ENCODE results near the gene CD59. TPM values are rescaled to one million over a fixed set of nuclear protein-coding genes. Genes with fewer than 3 reads are reported as not detected.
"Not testable (repeated sequence)": the region's sequence is repeated elsewhere in the genome, so short reads cannot be mapped to it uniquely, and the experiment has no call there.

Gene CD59
- polyA plus RNA-seq, 3 donors from 2014 or later, result 46.9 to 70.7 (median 54.9) TPM

DNA sequence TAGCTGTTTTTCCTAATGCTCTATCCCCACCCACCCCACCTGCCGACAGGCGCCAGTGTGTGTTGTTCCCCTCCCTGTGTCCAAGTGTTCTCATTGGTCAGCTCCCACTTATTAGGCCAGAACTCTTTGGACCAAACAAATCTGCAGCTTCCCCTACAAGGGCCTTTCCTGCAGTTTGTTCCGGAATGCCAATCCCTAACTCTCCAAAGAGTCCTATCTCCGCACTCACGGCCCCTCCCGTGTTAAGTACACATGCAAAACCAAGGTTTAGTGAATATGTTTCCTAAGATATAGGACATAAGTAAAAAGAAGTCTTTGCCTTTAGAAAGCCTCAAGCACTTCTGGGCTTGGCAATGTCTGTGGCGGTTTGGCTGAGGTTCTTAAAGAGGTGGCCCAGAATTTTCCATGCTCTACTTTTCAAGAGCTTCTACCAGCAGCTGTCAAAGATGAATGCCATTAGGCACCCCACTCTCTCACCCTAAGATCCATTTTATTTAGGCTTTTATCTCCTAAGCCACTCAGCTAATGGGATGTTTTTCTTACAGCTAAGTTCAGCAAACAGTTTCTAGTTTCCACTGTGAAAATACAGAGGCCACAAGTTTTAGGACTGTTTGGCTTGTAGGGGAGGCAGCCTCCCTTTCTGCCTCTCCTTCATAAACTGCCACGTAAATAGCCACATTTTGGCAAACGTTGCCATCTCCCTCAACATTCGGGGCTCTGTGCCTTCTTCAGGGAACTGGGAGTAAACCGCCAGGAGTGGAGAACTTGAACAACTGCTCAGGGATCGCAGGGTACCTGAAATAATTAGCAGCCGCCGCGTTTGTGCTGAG, 1.6 kb downstream of the CD59 start:
- Mint-ChIP-seq H3K27me3 (ENCODE audit: low read depth in 3 of 3) (peaks cover 2 to 12% (median 3%) of the 10 kb centered on the region in 3 donors), H3K4me1 (peaks cover 25 to 35% of the 10 kb centered on the region in 2 donors), H3K27ac (peak overlapping the region; percentile 36 to 90 (median 64)), H3K9me3 (no peaks in the 10 kb centered on the region), H3K4me3 (peak overlapping the region; percentile 89 to 97 (median 93)), H3K36me3 (no peaks in the 10 kb centered on the region)
- DNase-seq, result no peak

GRCh38 chr11:33733980-33734379, 2.2 kb downstream of the CD59 start:
- Mint-ChIP-seq H3K36me3 (no peaks in the 10 kb centered on the region), H3K9me3 (no peaks in the 10 kb centered on the region), H3K4me3 (peak overlapping the region in 4 of 5 donors; percentile 8 to 93 (median 49)), H3K4me1 (peaks cover 25 to 35% of the 10 kb centered on the region in 2 donors), H3K27ac (no peak overlapping the region), H3K27me3 (ENCODE audit: low read depth in 3 of 3) (peaks cover 2 to 12% (median 3%) of the 10 kb centered on the region in 3 donors)
- DNase-seq, result no peak

GRCh38 chr11:33731723-33732531, 4.3 kb downstream of the CD59 start:
- H3K4me3 Mint-ChIP-seq, result no peak overlapping the region
- H3K27ac Mint-ChIP-seq, result no peak overlapping the region
- peaks cover 22 to 34% of the 10 kb centered on the region in 2 donors for H3K4me1 Mint-ChIP-seq
- peaks cover 2 to 12% (median 3%) of the 10 kb centered on the region in 3 donors for H3K27me3 Mint-ChIP-seq (ENCODE audit: low read depth in 3 of 3)
- DNase-seq, result no peak
- no peaks in the 10 kb centered on the region for H3K9me3 Mint-ChIP-seq
- H3K36me3 Mint-ChIP-seq, result no peaks in the 10 kb centered on the region

DNA sequence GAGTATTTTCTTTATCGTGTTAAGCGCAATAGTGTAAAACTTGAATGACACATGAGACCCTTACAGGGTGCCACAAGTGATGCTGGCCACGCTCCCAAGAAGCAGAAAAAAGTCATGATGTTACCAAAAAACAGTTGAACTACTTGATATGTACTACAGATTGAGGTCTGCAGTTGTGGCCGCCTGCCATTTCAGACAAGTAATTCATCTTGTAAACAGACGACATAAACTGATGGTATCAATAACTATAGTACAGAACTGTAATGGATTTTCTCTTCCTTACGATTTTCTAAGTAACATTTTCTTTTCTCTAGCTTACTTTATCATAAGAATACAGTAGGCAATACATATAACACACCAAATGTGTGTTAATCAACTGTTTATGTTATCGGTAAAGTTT, 5.5 kb downstream of the CD59 start:
- Mint-ChIP-seq H3K36me3 (no peaks in the 10 kb centered on the region), H3K27me3 (ENCODE audit: low read depth in 3 of 3) (peaks cover under 1 to 10% (median 1%) of the 10 kb centered on the region in 3 donors), H3K9me3 (no peaks in the 10 kb centered on the region), H3K27ac (no peak overlapping the region), H3K4me1 (peaks cover 18 to 28% of the 10 kb centered on the region in 2 donors), H3K4me3 (no peak overlapping the region)
- DNase-seq, result no peak

DNA sequence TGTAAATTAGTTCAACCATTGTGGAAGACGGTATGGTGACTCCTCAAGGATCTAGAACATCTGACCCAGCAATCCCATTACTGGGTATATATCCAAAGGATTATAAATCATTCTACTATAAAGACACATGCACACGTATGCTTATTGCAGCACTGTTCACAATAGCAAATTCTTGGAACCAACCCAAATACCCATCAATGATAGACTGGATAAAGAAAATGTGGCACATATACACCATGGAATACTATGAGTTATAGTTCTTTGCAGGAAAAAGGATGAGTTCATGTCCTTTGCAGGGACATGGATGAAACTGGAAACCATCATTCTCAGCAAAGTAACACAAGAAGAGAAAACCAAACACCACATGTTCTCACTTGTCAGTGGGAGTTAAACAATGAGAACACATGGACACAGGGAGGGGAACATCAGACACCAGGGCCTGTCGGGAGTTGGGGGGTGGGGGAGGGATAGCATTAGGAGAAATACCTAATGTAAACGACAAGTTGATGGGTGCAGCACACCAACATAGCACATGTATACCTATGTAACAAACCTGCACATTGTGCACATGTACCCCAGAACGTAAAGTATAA, 7.1 kb downstream of the CD59 start:
- not testable (repeated sequence) for H3K27ac Mint-ChIP-seq; H3K4me3 Mint-ChIP-seq; DNase-seq; H3K36me3 Mint-ChIP-seq; H3K27me3 Mint-ChIP-seq (ENCODE audit: low read depth in 3 of 3); H3K9me3 Mint-ChIP-seq
- peaks cover 13 to 23% of the 10 kb centered on the region in 2 donors for H3K4me1 Mint-ChIP-seq

DNA sequence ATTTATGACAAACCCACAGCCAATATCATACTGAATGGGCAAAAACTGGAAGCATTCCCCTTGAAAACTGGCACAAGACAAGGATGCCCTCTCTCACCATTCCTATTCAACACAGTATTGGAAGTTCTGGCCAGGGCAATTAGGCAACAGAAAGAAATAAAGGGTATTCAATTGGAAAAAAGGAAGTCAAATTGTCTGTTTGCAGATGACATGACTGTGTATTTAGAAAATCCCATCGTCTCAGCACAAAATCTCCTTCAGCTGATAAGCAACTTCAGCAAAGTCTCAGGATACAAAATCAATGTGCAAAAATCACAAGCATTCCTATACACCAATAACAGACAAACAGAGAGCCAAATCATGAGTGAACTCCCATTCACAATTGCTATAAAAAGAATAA, 8.7 kb downstream of the CD59 start:
- H3K27ac Mint-ChIP-seq; H3K9me3 Mint-ChIP-seq; H3K36me3 Mint-ChIP-seq; H3K27me3 Mint-ChIP-seq (ENCODE audit: low read depth in 3 of 3); H3K4me3 Mint-ChIP-seq; DNase-seq: not testable (repeated sequence)
- H3K4me1 Mint-ChIP-seq, result peaks cover 20 to 33% of the 10 kb centered on the region in 2 donors

DNA sequence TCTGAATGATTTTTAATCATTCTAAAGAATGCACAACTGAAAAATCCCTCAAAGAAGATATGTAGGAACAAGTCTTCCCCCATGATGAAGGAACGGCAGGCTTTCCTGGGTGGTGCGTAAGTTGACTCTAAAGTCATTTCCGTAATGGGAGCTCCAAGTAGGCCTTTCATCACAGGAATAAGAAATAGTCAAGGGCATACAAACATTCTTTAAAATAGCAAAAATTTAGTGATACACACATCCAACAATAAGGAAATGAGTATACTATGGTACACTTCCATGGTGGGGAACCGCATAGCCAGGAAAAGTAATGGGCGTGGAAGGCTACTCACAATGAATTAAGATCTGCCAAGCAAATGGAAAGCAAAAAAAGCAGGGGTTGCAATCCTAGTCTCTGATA, 10.7 kb downstream of the CD59 start:
- Mint-ChIP-seq H3K4me1 (peaks cover 21 to 31% of the 10 kb centered on the region in 2 donors), H3K27ac (no peak overlapping the region)

GRCh38 chr11:33724644-33725035, 11.6 kb downstream of the CD59 start:
- Mint-ChIP-seq H3K27ac (peak overlapping the region in 3 of 6 donors; percentile 51 to 77 (median 67)), H3K27me3 (ENCODE audit: low read depth in 3 of 3) (peaks cover 0 to 2% (median 0%) of the 10 kb centered on the region in 3 donors), H3K4me3 (peak overlapping the region in 2 of 5 donors; percentile 4 to 28), H3K4me1 (peaks cover 21 to 31% of the 10 kb centered on the region in 2 donors), H3K9me3 (no peaks in the 10 kb centered on the region), H3K36me3 (peaks cover 5 to 10% (median 6%) of the 10 kb centered on the region in 3 donors)
- DNase-seq, result no peak

More for the DNA sequence above, 10.7 kb downstream of the CD59 start:
- Mint-ChIP-seq H3K4me3 (no peak overlapping the region), H3K36me3 (peaks cover 0 to 5% (median 0%) of the 10 kb centered on the region in 3 donors), H3K9me3 (no peaks in the 10 kb centered on the region), H3K27me3 (ENCODE audit: low read depth in 3 of 3) (peaks cover 0 to 2% (median 0%) of the 10 kb centered on the region in 3 donors)
- DNase-seq, result no peak

DNA sequence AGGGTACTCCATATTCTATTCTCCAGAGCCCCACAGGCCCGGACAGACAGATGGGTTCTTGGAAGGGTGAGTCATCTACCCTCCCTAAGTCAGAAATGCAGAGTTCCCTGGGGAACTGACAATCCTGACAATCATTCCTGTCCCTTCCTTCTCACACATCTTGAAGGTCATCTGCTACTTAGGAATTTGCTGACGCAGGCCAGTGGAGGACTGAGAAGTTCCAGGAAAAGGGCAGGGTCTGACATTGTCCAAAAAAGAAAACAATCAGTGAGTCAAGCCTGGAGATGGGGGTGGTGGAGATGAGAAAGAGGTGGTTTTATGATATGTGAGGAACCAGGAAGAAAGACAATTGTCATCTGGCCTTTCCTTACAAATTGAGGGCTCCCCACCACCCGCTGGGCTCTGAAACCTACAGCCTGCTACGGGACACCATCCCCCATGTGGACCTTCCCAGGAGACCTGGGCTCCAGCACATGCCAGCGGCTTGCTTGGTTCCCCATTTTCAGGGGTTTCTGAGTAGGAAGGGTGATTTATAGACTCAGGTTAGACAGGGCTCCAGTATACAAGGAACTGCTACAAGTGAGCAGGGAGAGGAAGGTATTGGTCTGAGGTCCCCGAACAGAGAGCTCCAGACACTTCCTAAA, 12.9 kb downstream of the CD59 start:
- H3K27me3 Mint-ChIP-seq (ENCODE audit: low read depth in 3 of 3), result peaks cover 0 to 2% (median 0%) of the 10 kb centered on the region in 3 donors

GRCh38 chr11:33722590-33723234, 13.5 kb downstream of the CD59 start:
- Mint-ChIP-seq H3K27ac (peak overlapping the region in 1 of 6 donors; percentile 17), H3K4me1 (peaks cover 21 to 31% of the 10 kb centered on the region in 2 donors), H3K4me3 (no peak overlapping the region), H3K36me3 (peaks cover 8 to 11% (median 11%) of the 10 kb centered on the region in 3 donors), H3K9me3 (no peaks in the 10 kb centered on the region), H3K27me3 (ENCODE audit: low read depth in 3 of 3) (peaks cover 0 to 2% (median 0%) of the 10 kb centered on the region in 3 donors)
- DNase-seq, result no peak

More for the DNA sequence above, 12.9 kb downstream of the CD59 start:
- H3K4me3 Mint-ChIP-seq, result no peak overlapping the region
- no peak for DNase-seq
- H3K36me3 Mint-ChIP-seq, result peaks cover 8 to 11% (median 10%) of the 10 kb centered on the region in 3 donors
- H3K4me1 Mint-ChIP-seq, result peaks cover 21 to 31% of the 10 kb centered on the region in 2 donors
- H3K27ac Mint-ChIP-seq, result peak overlapping the region in 3 of 6 donors; percentile 19 to 68 (median 40)
- H3K9me3 Mint-ChIP-seq, result no peaks in the 10 kb centered on the region

GRCh38 chr11:33721984-33722383, 14.2 kb downstream of the CD59 start:
- Mint-ChIP-seq H3K36me3 (peaks cover 8 to 11% (median 11%) of the 10 kb centered on the region in 3 donors), H3K4me1 (peaks cover 21 to 31% of the 10 kb centered on the region in 2 donors), H3K27me3 (ENCODE audit: low read depth in 3 of 3) (peaks cover 0 to 2% (median 0%) of the 10 kb centered on the region in 3 donors), H3K9me3 (no peaks in the 10 kb centered on the region), H3K4me3 (no peak overlapping the region), H3K27ac (no peak overlapping the region)
- DNase-seq, result no peak

GRCh38 chr11:33721426-33721825, 14.8 kb downstream of the CD59 start:
- H3K27me3 Mint-ChIP-seq (ENCODE audit: low read depth in 3 of 3), result peaks cover 0 to 2% (median 0%) of the 10 kb centered on the region in 3 donors
- peaks cover 21 to 31% of the 10 kb centered on the region in 2 donors for H3K4me1 Mint-ChIP-seq
- peak overlapping the region in 1 of 6 donors; percentile 6 for H3K27ac Mint-ChIP-seq
- H3K36me3 Mint-ChIP-seq, result peaks cover 8 to 11% (median 11%) of the 10 kb centered on the region in 3 donors
- DNase-seq, result no peak
- no peaks in the 10 kb centered on the region for H3K9me3 Mint-ChIP-seq
- no peak overlapping the region for H3K4me3 Mint-ChIP-seq

Data from immature natural killer cell (primary cell).